Activated CD4-positive, alpha-beta memory T cell treated with anti-CD3 and anti-CD28 coated beads for 36 hours (primary cell): ENCODE data around the gene ICAM5. TPM values are rescaled to one million over a fixed set of nuclear protein-coding genes. Genes with fewer than 3 reads are reported as not detected.
"Not testable (repeated sequence)": the region's sequence is repeated elsewhere in the genome, so short reads cannot be mapped to it uniquely, and the experiment has no call there.

Experiments
- CTCF ChIA-PET: fragments of 350-600 bp; sonication (Branson Sonifier 250); formaldehyde crosslinking; loops from one replicate; lab custom pipeline; 2021; ENCODE audit warnings: antibody characterized with exemption, inconsistent platforms; lab: Charles Lee
- POLR2A ChIA-PET: fragments of 350-600 bp; sonication (Branson Sonifier 250); formaldehyde crosslinking; loops from one replicate; lab custom pipeline; 2021; ENCODE audit warnings: antibody characterized with exemption; lab: Charles Lee
- DNase-seq: peaks from one replicate; pipeline ENCODE4 v3.0.0-alpha.2; 2020
- H3K27ac Mint-ChIP-seq: one replicate; pipeline ENCODE4 v1.8.0; 2021; ENCODE audit warnings: mixed read lengths
- H3K27me3 Mint-ChIP-seq: one replicate; pipeline ENCODE4 v1.8.0; 2021; ENCODE audit warnings: mixed read lengths
- H3K36me3 Mint-ChIP-seq: one replicate; pipeline ENCODE4 v1.8.0; 2021; ENCODE audit warnings: mixed read lengths
- H3K4me1 Mint-ChIP-seq: one replicate; pipeline ENCODE4 v1.8.0; 2021; ENCODE audit warnings: low read depth, mixed read lengths
- H3K4me3 Mint-ChIP-seq: one replicate; pipeline ENCODE4 v1.8.0; 2021; ENCODE audit warnings: mild to moderate bottlenecking, mixed read lengths
- H3K9me3 Mint-ChIP-seq: one replicate; pipeline ENCODE4 v1.8.0; 2021; ENCODE audit warnings: mixed read lengths
- intact Hi-C: fragments of 100-400 bp; cut with micrococcal nuclease; formaldehyde crosslinking; loops from one replicate; pipeline ENCODE4 v1.15.1; 2023
- total RNA-seq, 2 experiments: library from RNA; stranded (reverse); gene quantifications; one replicate each; pipeline ENCODE4 v1.2.3, GENCODE V29; 2021

Gene ICAM5
- total RNA-seq, 2 experiments from 2014 or later = 1.1 to 1.3 TPM

GRCh38 chr19:10270180-10270615 is 19.6 kb upstream of the ICAM5 start:
- peaks cover 35% of the 10 kb centered on the region for H3K4me1 Mint-ChIP-seq
- peak; percentile 91 for DNase-seq
- intact Hi-C loops = loop anchor here (1.0 to 2.0 kb wide), 2 partner anchors 16 to 111 kb away; partner anchors contain the start of genes ICAM4 and TYK2
- H3K36me3 Mint-ChIP-seq = peaks cover 19% of the 10 kb centered on the region
- CTCF ChIA-PET = interaction anchor here (0.8 to 6.5 kb wide), 26 partner anchors 10 to 213 kb away, joined by 3 to 212 read pairs (median 6); partner anchors contain the start of genes CDC37, ICAM4, ICAM5 and RAVER1
- no peaks in the 10 kb centered on the region for H3K9me3 Mint-ChIP-seq
- H3K27ac Mint-ChIP-seq = peak overlapping the region; percentile 89
- H3K4me3 Mint-ChIP-seq = peak overlapping the region; percentile 85
- H3K27me3 Mint-ChIP-seq = no peaks in the 10 kb centered on the region
- POLR2A ChIA-PET = interaction anchor here (0.5 to 4.7 kb wide), 17 partner anchors 10 to 158 kb away, joined by 3 to 69 read pairs (median 6); partner anchors contain the start of genes ICAM4, ICAM5, MRPL4 and RAVER1

GRCh38 chr19:10270616-10271394 is 18.9 kb upstream of the ICAM5 start, which contains the start of gene ICAM1:
ICAM1 (plus strand) TSS chr19:10271120; CDS start chr19:10271160, 40 bp downstream.
- DNase-seq = peak; percentile 89
- Mint-ChIP-seq H3K4me3 (peak within 1 kb of the TSS; percentile 85), H3K9me3 (no peaks in the 10 kb centered on the region), H3K27me3 (no peaks in the 10 kb centered on the region), H3K36me3 (peaks cover 19% of the 10 kb centered on the region), H3K4me1 (peaks cover 35% of the 10 kb centered on the region), H3K27ac (peak within 1 kb of the TSS; percentile 89)
- intact Hi-C loops = loop anchor here (1.0 to 2.0 kb wide), 4 partner anchors 11 to 110 kb away; partner anchors contain the start of genes ICAM4, RAVER1 and TYK2
- POLR2A ChIA-PET = interaction anchor here (0.6 to 4.7 kb wide), 21 partner anchors 9 to 397 kb away, joined by 3 to 69 read pairs (median 5); partner anchors contain the start of genes DNMT1, ICAM4, ICAM5 and MRPL4
- CTCF ChIA-PET = interaction anchor here (0.6 to 6.5 kb wide), 28 partner anchors 10 to 213 kb away, joined by 3 to 212 read pairs (median 6); partner anchors contain the start of genes CDC37, ICAM4, ICAM5 and TYK2

GRCh38 chr19:10271543-10272086 is 18.1 kb upstream of the ICAM5 start:
- intact Hi-C loops = loop anchor here (1.0 to 2.0 kb wide), 3 partner anchors 11 to 109 kb away; partner anchors contain the start of genes RAVER1 and TYK2
- Mint-ChIP-seq H3K4me1 (peaks cover 35% of the 10 kb centered on the region), H3K9me3 (no peaks in the 10 kb centered on the region), H3K4me3 (peak overlapping the region; percentile 85), H3K27ac (peak overlapping the region; percentile 89), H3K36me3 (peaks cover 19% of the 10 kb centered on the region), H3K27me3 (no peaks in the 10 kb centered on the region)
- peak; percentile 66 for DNase-seq
- CTCF ChIA-PET = interaction anchor here (0.8 to 6.5 kb wide), 19 partner anchors 12 to 212 kb away, joined by 3 to 212 read pairs (median 6); partner anchors contain the start of genes CDC37, ICAM4, ICAM5 and TYK2
- POLR2A ChIA-PET = interaction anchor here (0.6 to 4.7 kb wide), 20 partner anchors 9 to 396 kb away, joined by 3 to 69 read pairs (median 5); partner anchors contain the start of genes CDC37, DNMT1, ICAM4 and ICAM5

GRCh38 chr19:10274589-10274988 is 15.2 kb upstream of the ICAM5 start:
- intact Hi-C loops = no loop called here
- Mint-ChIP-seq H3K4me1 (peaks cover 41% of the 10 kb centered on the region), H3K4me3 (no peak overlapping the region), H3K27me3 (no peaks in the 10 kb centered on the region), H3K27ac (peak overlapping the region; percentile 35), H3K9me3 (no peaks in the 10 kb centered on the region), H3K36me3 (peaks cover 33% of the 10 kb centered on the region)
- ChIA-PET POLR2A (no interaction called here), CTCF (interaction anchor here (1.0 to 1.5 kb wide), 3 partner anchors 15 to 114 kb away, joined by 3 to 6 read pairs (median 3); no protein-coding TSS in a partner anchor)
- DNase-seq = no peak

- no peak overlapping the region for H3K4me3 Mint-ChIP-seq
- CTCF ChIA-PET = interaction anchor here (0.6 to 1.1 kb wide), 3 partner anchors 8 to 113 kb away, joined by 3 to 4 read pairs (median 3); no protein-coding TSS in a partner anchor
- H3K4me1 Mint-ChIP-seq = peaks cover 25% of the 10 kb centered on the region
- peaks cover 38% of the 10 kb centered on the region for H3K36me3 Mint-ChIP-seq
- intact Hi-C loops = no loop called here
- no peak for DNase-seq
- POLR2A ChIA-PET = interaction anchor here (0.5 to 1.3 kb wide), 4 partner anchors 9 to 129 kb away, joined by 3 to 4 read pairs (median 4); partner anchors contain the start of gene ICAM4
- no peak overlapping the region for H3K27ac Mint-ChIP-seq
- H3K9me3 Mint-ChIP-seq = no peaks in the 10 kb centered on the region
- H3K27me3 Mint-ChIP-seq = no peaks in the 10 kb centered on the region
These were observed 11.8 kb upstream of the ICAM5 start for GRCh38 chr19:10277795-10278589.

GRCh38 chr19:10278935-10279334 is 10.8 kb upstream of the ICAM5 start:
- DNase-seq = no peak
- intact Hi-C loops = no loop called here
- H3K27ac Mint-ChIP-seq = no peak overlapping the region
- H3K27me3 Mint-ChIP-seq = no peaks in the 10 kb centered on the region
- CTCF ChIA-PET = interaction anchor here (0.6 to 0.9 kb wide), 2 partner anchors 110 to 125 kb away, joined by 3 read pairs; no protein-coding TSS in a partner anchor
- peaks cover 21% of the 10 kb centered on the region for H3K4me1 Mint-ChIP-seq
- no peaks in the 10 kb centered on the region for H3K9me3 Mint-ChIP-seq
- H3K36me3 Mint-ChIP-seq = peaks cover 44% of the 10 kb centered on the region
- POLR2A ChIA-PET = interaction anchor here (2.4 kb wide), 1 partner anchor 8 kb away, joined by 15 read pairs; the partner anchor contains the start of gene ICAM1
- H3K4me3 Mint-ChIP-seq = no peak overlapping the region

GRCh38 chr19:10279737-10280442 is 9.9 kb upstream of the ICAM5 start:
- no peak for DNase-seq
- no peak overlapping the region for H3K4me3 Mint-ChIP-seq
- H3K36me3 Mint-ChIP-seq = peaks cover 45% of the 10 kb centered on the region
- intact Hi-C loops = no loop called here
- POLR2A ChIA-PET = interaction anchor here (0.5 to 2.4 kb wide), 3 partner anchors 9 to 464 kb away, joined by 3 to 15 read pairs (median 4); partner anchors contain the start of gene ICAM1
- no peaks in the 10 kb centered on the region for H3K9me3 Mint-ChIP-seq
- H3K4me1 Mint-ChIP-seq = peaks cover 14% of the 10 kb centered on the region
- no peak overlapping the region for H3K27ac Mint-ChIP-seq
- H3K27me3 Mint-ChIP-seq = no peaks in the 10 kb centered on the region
- CTCF ChIA-PET = interaction anchor here (0.6 to 1.7 kb wide), 6 partner anchors 10 to 231 kb away, joined by 3 to 9 read pairs (median 4); partner anchors contain the start of gene ICAM1

GRCh38 chr19:10282043-10282442 is 7.7 kb upstream of the ICAM5 start:
- H3K27me3 Mint-ChIP-seq, intact Hi-C loops, H3K27ac Mint-ChIP-seq, DNase-seq, H3K9me3 Mint-ChIP-seq, POLR2A ChIA-PET, H3K4me3 Mint-ChIP-seq: not testable (repeated sequence)
- Mint-ChIP-seq H3K4me1 (peaks cover 30% of the 10 kb centered on the region), H3K36me3 (peaks cover 59% of the 10 kb centered on the region)
- CTCF ChIA-PET = interaction anchor here (1.6 kb wide), 1 partner anchor 12 kb away, joined by 3 read pairs; no protein-coding TSS in a partner anchor

- Mint-ChIP-seq H3K4me1 (peaks cover 34% of the 10 kb centered on the region), H3K27ac (no peak overlapping the region), H3K9me3 (no peaks in the 10 kb centered on the region), H3K27me3 (peaks cover 12% of the 10 kb centered on the region), H3K4me3 (no peak overlapping the region), H3K36me3 (peaks cover 51% of the 10 kb centered on the region)
- POLR2A ChIA-PET = interaction anchor here (1.2 kb wide), 1 partner anchor 12 kb away, joined by 3 read pairs; the partner anchor contains the start of gene ICAM1
- intact Hi-C loops = no loop called here
- CTCF ChIA-PET = interaction anchor here (0.9 to 1.6 kb wide), 2 partner anchors 13 to 14 kb away, joined by 3 to 4 read pairs; no protein-coding TSS in a partner anchor
- no peak for DNase-seq
These were observed 6.3 kb upstream of the ICAM5 start for GRCh38 chr19:10283301-10284064.
